ENCODE results near the gene COX6B1.
"Not testable (repeated sequence)": the region's sequence is repeated elsewhere in the genome, so short reads cannot be mapped to it uniquely, and the experiment has no call there.

The COX6B1 gene

DNA sequence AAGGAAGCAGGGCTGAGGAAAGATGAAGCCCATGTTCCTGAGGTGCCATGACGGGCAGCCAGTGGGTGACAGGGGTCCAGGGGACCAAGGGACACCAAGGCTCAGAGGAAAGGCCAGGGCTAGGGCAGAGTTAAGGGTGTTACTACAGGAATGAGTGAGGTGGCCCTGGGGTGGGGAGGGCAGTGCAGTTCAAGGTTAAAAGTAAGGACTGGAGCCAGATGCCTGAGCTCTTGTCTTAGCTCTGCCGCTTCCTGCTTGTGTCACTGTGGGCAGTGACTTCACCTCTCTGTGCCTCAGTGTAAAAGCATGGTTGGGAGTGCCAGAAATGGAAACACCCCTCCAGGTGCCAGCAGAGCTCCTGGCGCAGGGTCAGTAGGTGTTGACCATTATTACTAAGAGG, 11.5 kb upstream of the COX6B1 start:
- no peak for DNase-seq

DNA sequence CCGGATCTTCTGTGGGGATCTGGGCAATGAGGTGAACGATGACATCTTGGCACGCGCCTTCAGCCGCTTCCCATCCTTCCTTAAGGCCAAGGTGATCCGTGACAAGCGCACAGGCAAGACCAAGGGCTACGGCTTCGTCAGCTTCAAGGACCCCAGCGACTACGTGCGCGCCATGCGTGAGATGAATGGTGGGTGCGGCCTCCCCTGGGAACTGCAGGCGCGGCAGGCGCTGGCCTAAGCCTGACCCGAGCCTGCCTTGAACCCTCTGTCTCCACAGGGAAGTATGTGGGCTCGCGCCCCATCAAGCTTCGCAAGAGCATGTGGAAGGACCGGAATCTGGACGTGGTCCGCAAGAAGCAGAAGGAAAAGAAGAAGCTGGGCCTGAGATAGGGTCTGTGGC, 11.0 kb upstream of the COX6B1 start:
- no peak for DNase-seq

DNA sequence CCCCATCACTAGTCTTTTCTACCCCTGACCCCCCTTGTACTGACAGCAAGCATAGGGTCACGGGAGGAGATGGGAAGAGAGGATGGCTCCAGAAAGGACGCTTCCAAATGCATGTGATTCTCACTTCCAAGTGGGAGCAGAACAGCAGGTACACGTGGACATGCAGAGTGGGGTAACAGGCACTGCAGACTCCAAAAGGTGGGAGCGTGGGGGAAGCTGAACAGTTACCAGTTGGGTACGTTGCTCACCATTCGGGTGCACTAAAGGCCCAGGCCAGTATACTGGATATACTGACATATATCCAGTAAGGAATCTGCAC, 8.8 kb upstream of the COX6B1 start:
- no peak for DNase-seq

DNA sequence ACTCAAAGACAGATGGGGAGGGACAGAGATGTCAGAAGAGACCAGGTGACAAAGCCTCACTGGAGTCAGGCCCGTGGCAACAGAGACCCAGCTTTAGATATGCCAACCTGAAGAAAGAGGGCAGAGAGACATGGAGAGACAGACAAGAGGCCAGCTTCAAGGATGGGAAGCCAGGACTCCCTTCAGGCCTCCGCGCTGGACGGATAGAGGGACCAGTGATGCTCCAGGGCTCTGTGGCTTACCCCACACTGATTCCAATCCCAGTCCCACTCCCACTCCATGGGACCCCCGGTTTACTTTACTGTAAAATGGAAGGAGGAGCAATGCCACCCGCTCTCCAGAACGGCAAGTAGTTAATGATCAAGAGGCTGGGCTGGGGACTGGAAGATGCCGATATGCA, 8.3 kb upstream of the COX6B1 start:
- DNase-seq, result no peak

DNA sequence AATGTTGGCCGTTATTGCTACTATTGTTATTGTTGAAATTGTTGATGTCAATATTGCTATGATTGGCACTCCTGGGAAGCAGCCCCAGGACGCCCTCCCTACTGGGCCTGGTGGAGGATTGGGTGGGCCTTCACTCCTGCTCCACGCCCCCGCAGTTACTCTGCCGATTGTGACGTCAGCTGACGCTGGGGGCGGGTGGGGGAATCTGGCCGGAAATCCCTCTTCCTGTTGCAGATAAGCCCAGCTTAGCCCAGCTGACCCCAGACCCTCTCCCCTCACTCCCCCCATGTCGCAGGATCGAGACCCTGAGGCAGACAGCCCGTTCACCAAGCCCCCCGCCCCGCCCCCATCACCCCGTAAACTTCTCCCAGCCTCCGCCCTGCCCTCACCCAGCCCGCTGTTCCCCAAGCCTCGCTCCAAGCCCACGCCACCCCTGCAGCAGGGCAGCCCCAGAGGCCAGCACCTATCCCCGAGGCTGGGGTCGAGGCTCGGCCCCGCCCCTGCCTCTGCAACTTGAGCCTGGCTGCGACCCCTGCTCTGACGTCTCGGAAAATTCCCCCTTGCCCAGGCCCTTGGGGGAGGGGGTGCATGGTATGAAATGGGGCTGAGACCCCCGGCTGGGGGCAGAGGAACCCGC, 6.5 kb upstream of the COX6B1 start, which contains the start of gene ETV2:
TSS of gene ETV2 (plus strand) at position 231 of the 637 bp plus-strand sequence. CDS start 716 bp downstream, outside the sequence.
- DNase-seq, result peak; percentile 69

DNA sequence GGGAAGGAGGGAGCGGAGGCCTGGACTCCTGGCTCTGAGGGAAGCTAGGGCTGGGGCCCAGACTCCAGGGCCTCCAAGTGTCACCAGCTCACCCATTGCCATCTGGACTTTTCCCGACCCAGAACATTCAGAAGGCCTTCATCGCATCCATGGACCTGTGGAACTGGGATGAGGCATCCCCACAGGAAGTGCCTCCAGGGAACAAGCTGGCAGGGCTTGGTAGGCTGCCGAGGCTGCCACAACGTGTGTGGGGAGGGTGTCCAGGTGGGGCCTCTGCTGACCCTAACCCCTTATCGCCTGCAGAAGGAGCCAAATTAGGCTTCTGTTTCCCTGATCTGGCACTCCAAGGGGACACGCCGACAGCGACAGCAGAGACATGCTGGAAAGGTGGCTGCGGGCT, 5.8 kb upstream of the COX6B1 start:
- no peak for DNase-seq

DNA sequence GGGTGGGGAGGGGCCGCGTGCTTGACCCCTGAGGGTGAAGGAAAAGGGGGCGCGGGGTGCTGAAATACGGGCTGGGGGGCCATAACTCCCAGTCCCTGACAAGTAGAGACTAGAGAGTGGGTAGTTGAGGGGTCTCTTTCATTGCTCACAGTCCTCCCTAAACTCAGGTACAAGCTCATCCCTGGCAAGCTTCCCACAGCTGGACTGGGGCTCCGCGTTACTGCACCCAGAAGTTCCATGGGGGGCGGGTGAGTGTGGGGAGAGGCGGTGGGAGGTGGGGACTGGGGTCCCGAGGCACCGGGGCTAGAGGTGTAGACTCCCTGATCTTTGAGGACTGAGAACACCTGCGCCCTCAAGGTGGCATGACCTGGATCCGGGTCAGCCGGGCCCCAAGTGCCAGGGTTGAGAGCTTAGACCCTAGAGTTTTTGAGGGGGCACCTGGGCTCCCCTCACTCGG, 5.3 kb upstream of the COX6B1 start:
- no peak for DNase-seq

DNA sequence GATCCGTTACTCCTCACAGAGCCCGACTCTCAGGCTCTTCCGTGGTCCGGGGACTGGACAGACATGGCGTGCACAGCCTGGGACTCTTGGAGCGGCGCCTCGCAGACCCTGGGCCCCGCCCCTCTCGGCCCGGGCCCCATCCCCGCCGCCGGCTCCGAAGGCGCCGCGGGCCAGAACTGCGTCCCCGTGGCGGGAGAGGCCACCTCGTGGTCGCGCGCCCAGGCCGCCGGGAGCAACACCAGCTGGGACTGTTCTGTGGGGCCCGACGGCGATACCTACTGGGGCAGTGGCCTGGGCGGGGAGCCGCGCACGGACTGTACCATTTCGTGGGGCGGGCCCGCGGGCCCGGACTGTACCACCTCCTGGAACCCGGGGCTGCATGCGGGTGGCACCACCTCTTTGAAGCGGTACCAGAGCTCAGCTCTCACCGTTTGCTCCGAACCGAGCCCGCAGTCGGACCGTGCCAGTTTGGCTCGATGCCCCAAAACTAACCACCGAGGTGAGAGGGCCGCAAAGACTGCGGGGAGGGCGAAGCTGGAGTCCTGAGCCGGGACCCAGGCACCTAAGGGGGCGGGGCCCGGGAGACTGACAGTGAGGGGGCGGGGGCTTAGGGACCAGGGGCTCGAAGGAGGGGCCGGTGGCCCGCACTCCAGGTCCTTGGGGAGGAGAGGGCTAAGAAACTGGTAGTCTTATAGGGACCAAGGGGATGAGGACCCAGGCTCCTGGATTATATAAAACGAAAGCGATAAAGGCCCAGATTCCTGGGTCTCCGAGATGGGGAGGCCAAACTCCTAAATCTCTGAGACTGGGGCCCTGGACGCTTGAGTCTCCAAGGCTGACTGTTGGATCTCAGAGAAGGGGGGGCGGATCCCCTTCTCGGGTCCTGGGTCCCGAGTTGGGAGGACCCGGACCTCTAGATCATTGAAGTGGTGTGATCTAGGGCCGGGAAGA, 4.6 kb upstream of the COX6B1 start:
- peak; percentile 95 for DNase-seq

DNA sequence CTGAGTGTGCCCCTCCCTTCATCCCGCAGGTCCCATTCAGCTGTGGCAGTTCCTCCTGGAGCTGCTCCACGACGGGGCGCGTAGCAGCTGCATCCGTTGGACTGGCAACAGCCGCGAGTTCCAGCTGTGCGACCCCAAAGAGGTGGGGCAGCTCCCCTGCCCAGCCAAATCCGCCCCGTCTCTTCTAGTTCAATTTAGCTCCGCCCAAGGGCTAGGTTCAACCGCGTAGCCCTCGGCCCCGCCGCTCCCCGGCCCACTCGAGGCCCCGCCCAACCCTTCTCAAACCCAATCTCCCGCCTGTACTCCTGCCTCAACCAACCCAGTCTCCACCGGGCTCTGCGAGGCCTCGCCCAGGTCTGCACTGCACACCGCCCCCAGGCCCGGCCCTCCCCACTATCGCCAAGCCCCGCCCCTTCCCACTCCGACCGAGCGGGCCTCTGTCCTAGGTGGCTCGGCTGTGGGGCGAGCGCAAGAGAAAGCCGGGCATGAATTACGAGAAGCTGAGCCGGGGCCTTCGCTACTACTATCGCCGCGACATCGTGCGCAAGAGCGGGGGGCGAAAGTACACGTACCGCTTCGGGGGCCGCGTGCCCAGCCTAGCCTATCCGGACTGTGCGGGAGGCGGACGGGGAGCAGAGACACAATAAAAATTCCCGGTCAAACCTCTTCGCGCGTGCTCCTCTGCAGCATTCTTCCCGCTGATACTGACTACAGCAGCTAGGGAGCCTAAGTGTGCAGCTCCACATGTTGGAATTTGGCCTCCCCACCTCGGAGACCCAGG, 3.7 kb upstream of the COX6B1 start:
- DNase-seq, result peak; percentile 99

DNA sequence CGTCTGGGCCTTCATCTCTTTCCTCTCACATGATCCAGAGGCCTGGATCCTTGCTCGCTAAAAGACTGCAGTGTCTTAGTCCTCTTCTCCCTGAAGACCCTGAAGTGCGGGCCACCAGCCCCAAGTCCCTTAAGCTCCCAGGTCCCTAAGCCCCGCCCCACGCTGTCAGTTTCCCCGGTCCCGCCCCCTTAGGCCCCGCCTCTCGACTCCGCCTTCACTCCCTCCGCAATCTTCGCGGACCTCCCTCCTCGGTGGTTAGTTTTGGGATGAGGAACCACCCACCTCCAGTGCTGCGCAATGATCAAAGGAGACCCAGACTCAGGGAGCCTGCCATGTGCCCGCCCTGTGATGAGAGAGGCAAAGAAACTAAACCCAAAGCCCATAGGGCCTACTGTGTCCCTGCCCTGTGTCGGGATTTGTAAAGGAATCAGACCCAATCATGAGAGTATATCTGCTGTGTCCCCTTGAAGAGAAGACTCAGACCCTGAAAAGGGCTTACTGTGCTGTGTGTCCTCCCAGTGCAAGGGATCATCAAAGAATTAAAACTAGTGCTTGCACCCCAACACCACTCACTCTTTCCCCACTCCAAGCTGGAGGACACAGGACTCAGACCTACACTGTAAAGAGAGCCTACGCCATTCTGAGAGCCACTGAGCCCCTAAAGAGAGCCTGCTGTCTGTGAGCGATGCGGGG, 3.0 kb upstream of the COX6B1 start:
- DNase-seq, result peak; percentile 96

DNA sequence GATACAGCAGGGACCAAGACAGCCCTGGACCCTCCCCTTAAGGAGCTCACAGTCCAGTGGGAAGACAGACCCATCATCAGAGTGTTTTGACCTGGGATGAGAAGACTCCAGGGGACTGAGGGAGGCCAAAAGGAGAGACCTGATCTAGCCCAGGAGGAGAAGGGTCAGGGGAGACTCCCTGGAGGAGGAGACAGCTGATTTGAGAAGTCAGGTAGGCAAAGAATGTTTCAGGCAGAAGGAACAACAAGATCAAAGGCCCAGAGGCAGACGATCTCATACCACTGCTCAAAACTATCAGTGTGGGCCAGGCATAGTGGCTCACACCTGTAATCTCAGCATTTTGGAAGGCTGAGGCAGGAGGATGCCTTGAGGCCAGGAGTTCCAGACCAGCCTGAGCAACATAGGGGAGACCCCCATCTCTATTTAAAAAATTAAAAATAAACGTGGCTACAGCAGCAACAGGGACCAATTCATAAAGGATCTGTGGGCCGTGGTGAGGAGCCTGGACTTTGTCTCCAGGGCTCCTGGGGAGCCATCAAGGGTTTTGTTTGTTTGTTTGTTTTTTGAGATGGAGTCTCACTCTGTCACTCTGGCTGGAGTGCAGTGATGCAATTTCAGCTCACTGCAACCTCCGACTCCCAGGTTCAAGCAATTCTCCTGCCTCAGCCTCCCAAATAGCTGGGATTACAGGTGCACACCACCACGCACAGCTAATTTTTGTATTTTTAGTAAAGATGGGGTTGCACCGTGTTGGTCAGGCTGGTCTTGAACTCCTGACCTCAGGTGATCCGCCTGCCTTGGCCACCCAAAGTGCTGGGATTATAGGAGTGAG, 2.2 kb upstream of the COX6B1 start:
- DNase-seq, result no peak

DNA sequence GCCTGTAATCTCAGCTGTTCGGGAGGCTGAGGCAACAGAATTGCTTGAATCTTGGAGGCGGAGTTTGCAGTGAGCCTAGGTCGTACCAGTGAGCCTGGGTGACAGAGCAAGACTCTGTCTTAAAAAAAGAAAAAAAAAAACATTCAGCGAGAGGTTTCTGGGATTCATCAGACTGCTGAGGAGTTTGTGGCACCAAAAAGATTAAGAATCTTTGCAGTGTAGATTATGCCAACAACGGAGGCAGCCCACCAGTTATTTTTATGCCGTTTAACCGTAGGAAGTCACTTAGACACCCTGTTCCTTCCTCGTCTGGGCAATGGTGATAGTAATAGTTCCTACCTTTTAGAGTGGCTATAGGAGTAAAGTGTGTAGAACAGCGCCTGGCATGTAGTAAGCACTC, 2.5 kb downstream of the COX6B1 start:
- no peak for DNase-seq

DNA sequence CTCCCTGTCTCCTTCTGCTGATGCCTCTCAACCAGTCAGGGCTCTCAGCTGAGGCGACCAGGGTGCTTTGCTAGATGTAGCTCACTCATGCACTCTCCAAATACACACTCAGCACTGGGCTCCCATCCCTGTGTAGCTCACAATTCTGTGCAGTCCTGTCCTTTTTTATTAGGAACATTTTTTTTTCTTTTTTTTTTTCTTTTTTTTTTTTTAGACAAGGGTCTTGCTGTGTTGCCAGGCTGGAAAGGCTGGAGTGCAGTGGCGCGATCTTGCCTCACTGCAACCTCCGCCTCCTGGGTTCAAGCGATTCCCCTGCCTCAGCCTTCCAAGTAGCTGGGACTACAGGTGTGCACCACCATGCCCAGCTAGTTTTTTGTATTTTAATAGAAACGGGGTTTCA, 6.7 kb downstream of the COX6B1 start:
- DNase-seq, result not testable (repeated sequence)

DNA sequence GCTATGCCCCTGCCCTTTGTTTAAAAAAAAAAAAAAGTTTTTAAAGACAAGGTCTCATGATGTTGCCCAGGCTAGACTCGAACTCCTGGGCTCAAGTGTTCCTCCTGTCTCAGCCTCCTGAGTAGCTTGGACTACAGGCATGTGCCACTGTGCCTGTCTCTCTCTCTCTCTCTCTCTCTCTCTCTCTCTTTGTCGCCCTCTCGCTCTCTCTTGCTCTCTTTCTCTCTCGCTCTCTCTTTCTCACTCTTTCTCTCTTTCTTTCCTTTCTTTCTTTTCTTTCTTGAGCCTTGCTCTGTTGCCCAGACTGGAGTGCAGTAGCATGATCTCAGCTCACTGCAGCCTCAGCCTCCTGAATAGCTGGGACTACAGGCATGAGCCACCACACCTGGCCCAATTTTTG, 7.5 kb downstream of the COX6B1 start:
- DNase-seq, result no peak

DNA sequence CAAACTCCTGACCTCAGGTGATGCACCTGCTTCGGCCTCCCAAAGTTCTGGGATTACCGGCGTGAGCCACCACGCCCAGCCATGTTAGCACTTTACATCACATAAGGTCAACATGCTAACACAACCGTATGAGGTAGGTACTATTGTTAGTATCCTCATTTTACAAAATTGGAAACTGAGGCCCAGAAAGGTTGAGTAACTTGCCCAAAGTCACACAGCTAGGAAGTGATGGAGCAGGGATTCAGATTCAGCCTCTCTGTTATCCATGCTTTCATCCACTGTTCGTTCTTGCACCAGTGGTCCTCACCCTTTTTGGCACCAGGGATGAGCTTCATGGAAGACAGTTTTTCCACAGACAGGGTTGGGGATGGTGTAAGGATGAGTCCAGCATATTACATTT, 8.6 kb downstream of the COX6B1 start:
- no peak for DNase-seq

DNA sequence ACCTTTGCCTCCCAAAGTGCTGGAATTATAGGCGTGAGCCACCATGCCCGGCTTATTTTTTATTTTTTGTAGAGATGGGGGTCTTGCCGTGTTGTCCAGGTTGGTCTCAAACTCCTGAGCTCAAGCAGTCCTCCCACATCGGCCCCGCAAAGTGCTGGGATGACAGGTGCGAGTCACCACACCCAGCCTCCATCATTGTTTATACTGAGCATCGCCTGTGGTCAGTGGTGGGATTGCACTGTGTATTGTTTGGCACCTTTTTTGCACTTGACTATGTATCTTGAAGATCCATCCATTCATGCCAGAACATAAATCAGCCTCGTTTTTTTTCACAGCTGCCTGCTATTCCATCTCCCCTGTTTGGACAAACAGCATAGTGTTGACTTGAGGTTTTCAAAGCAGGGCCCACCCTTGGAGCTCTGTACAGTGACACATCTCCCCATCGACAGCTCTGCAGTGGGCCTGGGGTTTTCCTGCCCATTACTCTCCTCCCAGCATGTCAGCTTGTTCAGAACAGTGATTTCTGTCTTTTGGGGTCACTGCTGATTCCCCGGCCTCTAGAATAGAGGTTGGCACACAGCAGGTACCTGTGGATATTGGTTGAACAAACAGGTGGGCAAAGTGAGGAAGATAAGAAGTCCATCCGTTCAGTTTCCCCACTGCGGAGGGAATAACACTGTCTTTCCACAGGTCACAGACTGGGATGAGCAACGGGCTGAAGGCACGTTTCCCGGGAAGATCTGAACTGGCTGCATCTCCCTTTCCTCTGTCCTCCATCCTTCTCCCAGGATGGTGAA, 10.0 kb downstream of the COX6B1 start:
- no peak for DNase-seq

DNA sequence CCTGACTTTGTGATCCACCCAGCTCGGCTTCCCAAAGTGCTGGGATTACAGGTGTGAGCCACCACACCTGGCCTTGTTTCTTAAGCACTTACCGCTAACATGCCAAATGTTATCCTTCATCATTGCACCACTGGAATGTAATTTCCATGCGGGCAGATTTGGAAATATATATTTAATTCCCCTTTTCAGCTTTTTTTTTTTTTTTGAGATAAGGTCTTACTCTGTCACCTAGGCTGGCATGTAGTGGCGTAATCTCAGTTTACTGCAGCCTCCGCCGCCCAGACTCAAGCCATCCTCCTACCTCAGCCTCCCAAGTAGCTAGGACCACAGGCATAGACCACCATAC, 13.8 kb downstream of the COX6B1 start:
- DNase-seq, result no peak

DNA sequence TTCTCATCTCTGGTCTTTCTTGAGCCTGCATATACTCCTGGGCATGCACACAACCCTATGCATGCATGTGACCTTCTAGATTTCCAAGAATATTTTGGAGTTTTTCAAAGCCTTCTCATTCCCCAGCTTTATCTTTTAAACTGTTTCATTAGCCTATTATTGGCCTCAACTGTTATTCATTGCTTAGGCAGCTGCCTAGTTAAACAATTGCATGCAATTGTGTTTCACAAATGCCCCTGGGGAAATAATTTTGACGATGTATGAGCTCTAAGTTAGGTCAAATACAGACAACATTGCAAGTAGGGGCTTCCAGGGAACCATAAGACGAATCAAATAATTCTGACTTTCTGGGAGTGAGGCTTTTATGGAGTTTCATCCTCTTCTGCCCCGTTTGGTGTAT, 15.9 kb downstream of the COX6B1 start:
- no peak for DNase-seq

DNA sequence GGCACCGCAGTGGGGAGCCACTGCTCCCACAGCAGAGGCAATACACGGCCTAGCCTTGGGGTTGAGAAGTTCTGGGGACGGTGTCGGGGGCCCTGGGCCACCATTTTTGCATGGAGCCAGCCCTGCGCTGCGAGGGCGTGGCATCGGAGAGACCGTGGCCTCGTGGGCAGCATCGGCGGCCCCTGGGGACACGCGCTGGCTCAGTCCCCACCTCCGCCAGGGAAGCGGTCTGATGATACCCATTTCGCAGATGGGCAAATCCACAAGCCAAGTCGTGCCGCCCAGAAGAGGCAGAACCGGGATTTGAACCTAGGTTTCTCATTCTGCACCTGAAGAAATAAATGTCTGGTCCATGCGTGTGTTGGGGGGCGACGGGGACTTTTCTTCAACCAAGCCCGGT, 17.0 kb downstream of the COX6B1 start:
- DNase-seq, result no peak

DNA sequence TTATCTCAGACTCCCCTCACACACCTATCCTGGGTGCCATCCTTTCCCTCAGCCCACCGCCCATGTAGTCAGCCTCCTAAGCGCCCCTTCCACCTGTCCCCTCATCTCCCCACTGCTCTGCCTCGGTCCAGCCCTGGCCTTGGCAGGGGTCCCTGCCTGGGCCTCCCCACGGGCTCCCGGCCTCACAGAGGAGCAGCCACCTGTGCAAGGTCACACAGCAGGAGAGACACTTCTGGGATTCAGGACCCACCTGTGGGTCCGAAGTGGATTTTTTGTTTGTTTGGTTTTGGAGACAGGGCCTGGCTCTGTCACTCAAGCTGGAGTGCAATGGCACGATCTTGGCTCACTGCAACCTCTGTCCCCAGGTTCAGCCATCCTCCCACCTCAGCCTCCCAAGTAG, 17.5 kb downstream of the COX6B1 start:
- DNase-seq, result no peak

DNA sequence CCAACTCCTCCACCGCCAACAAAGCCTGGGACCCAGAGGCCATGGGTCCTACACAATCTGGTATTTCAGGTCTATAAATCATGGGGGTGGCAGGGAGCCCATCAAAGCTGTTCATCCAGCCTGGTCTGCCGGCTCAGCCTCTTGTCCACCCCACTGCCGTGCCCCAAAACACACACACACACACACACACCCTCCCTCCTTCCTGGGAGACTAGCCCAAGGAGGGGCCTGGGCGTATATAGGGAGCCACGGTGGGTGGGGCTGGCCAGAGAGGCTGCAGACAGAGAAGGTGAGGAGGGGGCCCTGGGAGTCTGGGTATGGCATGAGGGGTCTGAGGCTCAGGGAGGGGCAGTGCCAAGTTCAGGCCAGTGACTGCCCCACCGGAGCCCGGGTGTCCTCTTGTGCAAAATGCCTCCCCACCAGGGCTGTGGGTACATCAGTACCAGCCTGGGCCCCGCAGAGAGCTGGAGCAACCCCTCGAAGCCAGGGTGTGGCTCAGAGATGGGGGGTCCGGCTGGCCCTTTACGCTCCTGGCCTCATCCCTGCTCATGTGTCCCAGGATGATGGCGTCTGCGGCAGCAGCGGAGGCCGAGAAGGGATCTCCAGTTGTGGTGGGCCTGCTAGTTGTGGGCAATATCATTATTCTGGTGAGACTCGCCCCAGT, 18.3 kb downstream of the COX6B1 start, which contains the start of gene UPK1A:
TSS of gene UPK1A (plus strand) at position 267 of the 663 bp plus-strand sequence. CDS start at position 563, 296 bp downstream.
- DNase-seq, result no peak
